HG03064 (cell line): ENCODE measurements around the gene PIP5KL1.
A peak's percentile ranks its signal among the peaks of the same experiment; 100 is the strongest.

Experiments used
- ATAC-seq: cut with Tn5 transposase; IDR thresholded peaks from one replicate; pipeline ENCODE4 v1.9.1; 2021; ENCODE audit warnings: low read depth; ENCODE audit not compliant: unreplicated experiment

The PIP5KL1 gene

GRCh38 chr9:127950513-127951289 lies 20.1 kb upstream of the PIP5KL1 start:
- no peak for ATAC-seq

GRCh38 chr9:127949827-127950512 lies 19.4 kb upstream of the PIP5KL1 start:
- ATAC-seq = no peak

- ATAC-seq = no peak
Measured at GRCh38 chr9:127947841-127948710, 17.5 kb upstream of the PIP5KL1 start.

GRCh38 chr9:127946728-127947127 lies 16.2 kb upstream of the PIP5KL1 start:
- no peak for ATAC-seq

GRCh38 chr9:127945942-127946341 lies 15.4 kb upstream of the PIP5KL1 start:
- no peak for ATAC-seq

GRCh38 chr9:127945338-127945737 lies 14.8 kb upstream of the PIP5KL1 start:
- ATAC-seq = no peak

- no peak for ATAC-seq
Measured at GRCh38 chr9:127944586-127945218, 14.1 kb upstream of the PIP5KL1 start.

- no peak for ATAC-seq
Measured at GRCh38 chr9:127943731-127944144, 13.2 kb upstream of the PIP5KL1 start.

- no peak for ATAC-seq
Measured at GRCh38 chr9:127943011-127943662, 12.6 kb upstream of the PIP5KL1 start.

- ATAC-seq = no peak
Measured at GRCh38 chr9:127942216-127943010, 11.8 kb upstream of the PIP5KL1 start.

- ATAC-seq = no peak
Measured at GRCh38 chr9:127941961-127942215, 11.3 kb upstream of the PIP5KL1 start.

GRCh38 chr9:127941062-127941960 lies 10.7 kb upstream of the PIP5KL1 start:
- no peak for ATAC-seq

GRCh38 chr9:127940593-127940992 lies 10.0 kb upstream of the PIP5KL1 start:
- no peak for ATAC-seq

GRCh38 chr9:127938298-127938690 lies 7.7 kb upstream of the PIP5KL1 start:
- ATAC-seq = no peak

GRCh38 chr9:127937388-127938297 lies 7.1 kb upstream of the PIP5KL1 start, which contains the start of gene DPM2:
TSS of gene DPM2 (minus strand) at chr9:127937854. CDS start at chr9:127937820, 34 bp downstream.
- peak; percentile 83 for ATAC-seq

GRCh38 chr9:127937056-127937387 lies 6.4 kb upstream of the PIP5KL1 start:
- ATAC-seq = no peak

GRCh38 chr9:127936347-127936852 lies 5.8 kb upstream of the PIP5KL1 start:
- ATAC-seq = no peak
